Panc1 (cell line): ENCODE data around the gene RBKS. TPM values are rescaled to one million over a fixed set of nuclear protein-coding genes. Genes with fewer than 3 reads are reported as not detected.

Source experiments
- ATAC-seq: fragments of 200-7000 bp; cut with Tn5 transposase; 2 replicates; pipeline ENCODE4 v1.9.1; 2020; ENCODE audit warnings: mild to moderate bottlenecking, moderate library complexity
- BruUV-seq: library from RNA; stranded (reverse); fragments of 400-500 nt; replicated peaks from 2 replicates; lab custom pipeline; 2021; lab: Mats Ljungman, UMichigan
- CTCF ChIA-PET: fragments of 300-600 bp; sonication (Branson Sonifier 250); formaldehyde crosslinking; loops from one replicate; lab custom pipeline; 2022; ENCODE audit warnings: antibody characterized with exemption; lab: Charles Lee
- POLR2A ChIA-PET: fragments of 300-600 bp; sonication (Branson Sonifier 250); formaldehyde crosslinking; loops from one replicate; lab custom pipeline; 2022; ENCODE audit warnings: antibody characterized with exemption; lab: Charles Lee
- DNase-seq: peaks from one replicate; pipeline ENCODE4 v3.0.0-alpha.2; 2010; ENCODE audit warnings: low read depth, low spot score
- H3K27ac ChIP-seq: 2 replicates; pipeline ENCODE4 v1.5.1; 2011; ENCODE audit warnings: mild to moderate bottlenecking, low read length, inconsistent platforms
- H3K27me3 ChIP-seq: fragments of 200-500 bp; sonication (Bioruptor generic); 2 replicates; pipeline ENCODE4 v1.6.0; 2014; ENCODE audit warnings: low read length, inconsistent platforms; ENCODE audit not compliant: control insufficient read depth, insufficient read depth
- H3K36me3 ChIP-seq: fragments of 200-500 bp; sonication (Bioruptor generic); 2 replicates; pipeline ENCODE4 v1.5.1; 2014; ENCODE audit warnings: inconsistent platforms, mild to moderate bottlenecking, low read length, moderate library complexity; ENCODE audit not compliant: control insufficient read depth, insufficient read depth
- H3K4me1 ChIP-seq: 2 replicates; pipeline ENCODE4 v1.5.1; 2011; ENCODE audit warnings: inconsistent platforms, mild to moderate bottlenecking, low read length, moderate library complexity; ENCODE audit not compliant: control insufficient read depth, insufficient read depth
- H3K4me3 ChIP-seq, 2 experiments: 2 replicates each; pipeline ENCODE4 v1.5.1; 2011 to 2012; ENCODE audit warnings: low read depth in 2 of 2, low read length in 2 of 2, mild to moderate bottlenecking in 2 of 2, inconsistent platforms in 1 of 2, moderate library complexity in 1 of 2
- H3K9me3 ChIP-seq: fragments of 200-500 bp; sonication (Bioruptor generic); 2 replicates; pipeline ENCODE4 v1.5.1; 2014; ENCODE audit warnings: low read depth, mild to moderate bottlenecking, inconsistent platforms, low read length, moderate library complexity; ENCODE audit not compliant: control insufficient read depth, insufficient read depth
- CTCF ChIP-seq: fragments of 450-650 bp; IDR thresholded peaks from 2 replicates; pipeline ENCODE4 v1.5.1; 2017; ENCODE audit warnings: mild to moderate bottlenecking
- POLR2AphosphoS5 ChIP-seq: IDR thresholded peaks from 2 replicates; pipeline ENCODE4 v1.6.1; 2012; ENCODE audit warnings: mild to moderate bottlenecking, low read depth, low read length, moderate library complexity
- REST ChIP-seq, 2 experiments: IDR thresholded peaks; 2 replicates each; pipeline ENCODE4 v1.6.1; 2011 to 2012; ENCODE audit warnings: low read depth in 2 of 2, control low read depth in 1 of 2, low read length in 1 of 2, mild to moderate bottlenecking in 1 of 2, moderate library complexity in 1 of 2; ENCODE audit not compliant: insufficient read depth in 1 of 2
- SIN3A ChIP-seq: IDR thresholded peaks from 2 replicates; pipeline ENCODE4 v1.6.1; 2012; ENCODE audit warnings: low read depth, mild to moderate bottlenecking, low read length, moderate library complexity, borderline replicate concordance; ENCODE audit not compliant: insufficient read depth
- TCF7L2 ChIP-seq: IDR thresholded peaks from 2 replicates; pipeline ENCODE4 v1.6.1; 2011; ENCODE audit warnings: mild to moderate bottlenecking, low read depth, low read length, inconsistent platforms
- in situ Hi-C: cut with HindIII; loops from 2 replicates; pipeline ENCODE4 v1.10.0; 2016; ENCODE audit warnings: low sequenced_read_pairs, low pct_unique_long_range_greater_than_20kb
- intact Hi-C: fragments of 100-400 bp; cut with micrococcal nuclease; formaldehyde crosslinking; loops from one replicate; pipeline ENCODE4 v1.10.0; 2022; ENCODE audit not compliant: unreplicated experiment
- total RNA-seq: library from RNA; stranded (reverse); gene quantifications from one replicate; pipeline ENCODE4 v1.2.1, GENCODE V29; 2021; ENCODE audit not compliant: unreplicated experiment

RBKS gene
- total RNA-seq, 1 experiment from 2014 or later = 2.2 TPM

GRCh38 chr2:27737676-27738348, 152.4 kb downstream of the RBKS start:
- H3K27ac ChIP-seq = no peak overlapping the region
- intact Hi-C loops = no loop called here
- no peaks in the 10 kb centered on the region for H3K36me3 ChIP-seq
- in situ Hi-C loops = no loop called here
- no peak overlapping the region for H3K4me3 ChIP-seq
- BruUV-seq = no TSS peak
- POLR2A ChIA-PET = interaction anchor here (0.6 kb wide), 1 partner anchor 1340 kb away, joined by 3 read pairs; no protein-coding TSS in a partner anchor
- no peaks in the 10 kb centered on the region for H3K9me3 ChIP-seq
- no peaks in the 10 kb centered on the region for H3K27me3 ChIP-seq
- ATAC-seq = no peak
- DNase-seq = no peak
- peaks cover 4% of the 10 kb centered on the region; the same call in 1 of the 2 replicates for H3K4me1 ChIP-seq
- CTCF ChIA-PET = no interaction called here
- TF ChIP-seq CTCF (no peak), REST (IDR thresholded peaks at IDR 0.05; ENCODE audit: insufficient read depth in 1 of 2, low read depth in 2 of 2, low read length in 1 of 2) (no peak), TCF7L2 (no peak), POLR2AphosphoS5 (no peak), SIN3A (no peak)

- no TSS peak for BruUV-seq
- H3K4me3 ChIP-seq = no peak overlapping the region
- H3K27me3 ChIP-seq = no peaks in the 10 kb centered on the region
- ChIA-PET CTCF (no interaction called here), POLR2A (no interaction called here)
- H3K27ac ChIP-seq = no peak overlapping the region
- in situ Hi-C loops = no loop called here
- no peaks in the 10 kb centered on the region for H3K9me3 ChIP-seq
- no peaks in the 10 kb centered on the region for H3K36me3 ChIP-seq
- peaks cover 4% of the 10 kb centered on the region; the same call in 1 of the 2 replicates for H3K4me1 ChIP-seq
- ATAC-seq (no peak), DNase-seq (no peak)
- no peak for TF ChIP-seq TCF7L2
- TF ChIP-seq SIN3A = no peak
- no peak for TF ChIP-seq REST (IDR thresholded peaks at IDR 0.05; ENCODE audit: insufficient read depth in 1 of 2, low read depth in 2 of 2, low read length in 1 of 2)
- TF ChIP-seq POLR2AphosphoS5 = no peak
- TF ChIP-seq CTCF = no peak
- intact Hi-C loops = no loop called here
Measured at GRCh38 chr2:27736890-27737204, 153.3 kb downstream of the RBKS start.
